GM12872 (cell line): ENCODE results near the gene ITPR3.

ENCODE experiments used
- CTCF ChIP-seq: IDR thresholded peaks from 3 replicates; pipeline ENCODE4 v1.5.1; 2011; ENCODE audit warnings: low read depth, mild to moderate bottlenecking, low read length, moderate library complexity; ENCODE audit not compliant: insufficient read depth

The ITPR3 gene

DNA sequence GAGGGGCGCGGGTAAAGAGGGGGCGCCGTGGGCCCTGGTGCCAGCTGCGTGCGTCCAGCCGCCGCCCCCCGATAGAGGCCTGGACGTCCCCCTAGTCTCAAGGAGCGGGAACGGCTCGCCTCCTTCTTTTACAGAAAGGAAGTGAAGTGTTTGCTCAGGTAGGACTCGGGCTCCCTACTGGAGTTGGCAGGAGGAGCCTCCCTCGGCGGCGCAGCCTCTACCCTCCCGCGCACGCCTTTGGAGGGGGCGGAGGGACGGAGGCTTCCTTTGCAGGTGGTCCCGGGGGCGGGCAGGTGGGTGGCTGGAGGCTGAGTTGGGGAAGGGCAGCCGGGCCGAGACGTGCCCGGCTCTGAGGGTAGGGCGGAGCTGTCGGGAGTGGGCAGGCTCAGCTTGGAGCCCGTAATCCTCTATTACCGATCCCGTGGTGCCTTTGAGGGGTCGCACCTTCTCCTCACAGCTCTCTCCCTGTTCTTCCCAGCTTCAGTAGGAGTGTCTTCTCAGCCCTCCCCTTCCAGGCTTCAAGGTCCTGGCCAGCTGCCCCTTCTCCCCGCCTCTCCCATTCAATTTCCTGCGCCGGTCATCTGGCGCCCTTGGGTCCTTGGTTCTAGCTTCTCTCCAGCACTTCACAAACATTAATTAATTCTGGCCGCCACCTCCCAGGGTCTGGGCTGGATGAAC, 728 bp downstream of the ITPR3 start:
- TF ChIP-seq CTCF = no peak

DNA sequence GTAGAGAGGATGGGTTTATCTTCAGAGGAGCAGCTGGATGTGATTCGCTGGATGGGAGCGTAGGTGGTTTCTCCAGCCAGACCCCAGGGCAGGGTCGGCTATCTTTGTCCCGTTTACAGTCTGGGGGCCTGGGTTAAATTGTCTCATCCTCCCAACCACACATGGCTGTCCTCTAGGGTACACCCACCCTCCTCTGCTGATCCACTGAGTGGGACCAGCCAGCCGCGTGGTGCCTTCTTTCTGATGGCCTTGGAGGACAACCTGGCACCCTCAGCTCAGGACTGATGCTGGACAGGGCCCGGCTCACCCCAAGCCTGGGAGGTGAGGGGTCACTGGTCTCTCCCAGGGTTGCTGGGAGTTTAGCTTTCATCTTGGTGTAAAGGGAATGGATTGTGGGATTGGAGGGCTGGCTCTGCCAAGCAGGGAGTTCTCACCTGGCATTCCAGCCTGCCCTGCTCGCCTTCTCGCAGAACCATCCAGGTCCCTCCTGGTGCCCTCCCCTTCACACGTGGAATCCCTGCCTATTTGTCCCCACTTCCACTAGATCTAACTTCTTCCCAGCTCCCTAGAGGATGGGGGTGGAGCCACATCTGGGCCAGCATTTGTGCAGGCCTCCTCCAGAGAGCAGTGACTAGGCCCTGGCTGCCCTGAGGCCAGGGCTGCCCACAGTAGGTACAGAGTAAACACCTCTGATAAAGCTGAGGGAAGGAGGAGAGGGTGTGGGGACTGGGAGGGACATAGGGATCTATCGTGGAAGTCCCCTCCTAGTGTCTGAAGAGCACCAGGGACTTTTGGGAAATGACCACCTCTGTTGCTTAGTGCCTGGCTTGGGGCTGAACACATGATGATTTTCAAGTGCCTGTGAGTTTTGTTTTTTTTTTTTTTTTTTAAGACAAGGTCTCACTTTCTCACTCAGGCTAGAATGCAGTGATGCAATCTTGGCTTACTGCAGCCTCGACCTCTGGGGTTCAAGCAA, 1.6 kb downstream of the ITPR3 start:
- no peak for TF ChIP-seq CTCF

DNA sequence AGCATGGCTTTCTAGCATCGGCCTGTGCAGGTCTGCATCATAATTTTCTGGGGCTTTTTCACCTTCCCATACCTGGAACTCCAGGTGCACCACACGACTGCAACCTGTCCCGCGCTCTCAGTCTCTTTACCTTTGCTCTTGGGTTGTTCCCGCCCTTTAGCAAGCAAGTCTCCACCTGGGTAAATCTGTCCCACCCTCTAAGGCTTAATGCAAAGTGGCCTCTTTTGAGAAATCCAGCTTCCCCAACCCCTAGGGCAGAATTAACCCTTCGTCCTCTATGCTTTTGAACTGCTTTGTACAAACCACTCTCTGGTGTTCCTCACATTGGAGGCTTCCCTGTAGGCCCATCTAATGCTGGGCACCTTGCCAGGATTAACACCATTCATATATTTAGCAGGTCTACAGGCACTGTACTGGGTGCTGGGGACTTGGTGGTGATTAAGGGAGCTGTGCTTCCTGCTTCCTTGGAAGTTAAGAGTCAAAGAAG, 2.8 kb downstream of the ITPR3 start:
- TF ChIP-seq CTCF = no peak

DNA sequence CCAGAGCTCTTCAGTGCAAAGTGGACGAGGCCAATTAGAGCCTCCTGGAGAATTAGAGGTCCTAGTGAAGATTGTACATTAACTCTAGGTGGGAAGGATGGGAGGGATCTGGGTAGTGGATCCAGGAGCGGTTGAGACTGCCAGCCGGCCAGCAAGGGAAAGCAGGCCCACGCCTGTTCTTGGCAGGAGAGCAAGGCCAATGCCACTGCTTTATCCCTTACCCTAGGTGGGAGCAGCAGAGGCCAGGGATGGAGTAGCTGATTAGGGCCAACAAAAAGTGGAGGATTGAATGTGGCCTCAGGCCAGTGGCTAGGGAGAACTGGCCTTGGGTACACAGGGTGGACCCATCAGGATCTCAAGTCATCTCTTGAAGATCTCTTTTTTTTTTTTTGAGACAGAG, 3.7 kb downstream of the ITPR3 start:
- TF ChIP-seq CTCF = no peak

GRCh38 chr6:33627876-33628275, 6.8 kb downstream of the ITPR3 start:
- no peak for TF ChIP-seq CTCF

GRCh38 chr6:33628401-33628964, 7.4 kb downstream of the ITPR3 start:
- TF ChIP-seq CTCF = no peak

DNA sequence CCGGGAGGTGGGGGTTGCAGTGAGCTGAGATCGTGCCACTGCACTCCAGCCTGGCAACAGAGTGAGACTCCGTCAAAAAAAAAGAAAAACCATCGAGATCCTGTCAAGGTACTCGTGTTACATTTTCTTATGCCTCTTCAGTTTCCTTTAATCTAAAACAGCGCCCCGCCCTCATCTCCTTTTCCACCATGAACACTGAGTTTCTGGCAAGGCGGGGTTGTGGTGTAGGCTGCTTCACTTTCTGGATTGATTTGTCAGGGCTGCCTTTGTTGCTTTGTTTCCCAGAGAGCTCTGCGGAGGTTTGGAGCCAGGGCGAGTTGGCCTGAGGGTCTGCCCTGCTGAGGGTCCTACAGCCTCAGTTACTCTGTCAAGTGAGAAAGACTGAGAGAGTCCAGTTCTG, 8.9 kb downstream of the ITPR3 start:
- no peak for TF ChIP-seq CTCF
